Stimulated activated CD8-positive, alpha-beta memory T cell treated with anti-CD3 and anti-CD28 coated beads, Interleukin-2, amount 100 ng/mL, for 48 hours (primary cell): ENCODE data around the gene ACKR3.

Source experiments
- DNase-seq, 2 donors: peaks; one replicate each; pipeline ENCODE4 v3.0.0-alpha.2; 2020; ENCODE audit warnings: low read depth in 2 of 2

Gene ACKR3

DNA sequence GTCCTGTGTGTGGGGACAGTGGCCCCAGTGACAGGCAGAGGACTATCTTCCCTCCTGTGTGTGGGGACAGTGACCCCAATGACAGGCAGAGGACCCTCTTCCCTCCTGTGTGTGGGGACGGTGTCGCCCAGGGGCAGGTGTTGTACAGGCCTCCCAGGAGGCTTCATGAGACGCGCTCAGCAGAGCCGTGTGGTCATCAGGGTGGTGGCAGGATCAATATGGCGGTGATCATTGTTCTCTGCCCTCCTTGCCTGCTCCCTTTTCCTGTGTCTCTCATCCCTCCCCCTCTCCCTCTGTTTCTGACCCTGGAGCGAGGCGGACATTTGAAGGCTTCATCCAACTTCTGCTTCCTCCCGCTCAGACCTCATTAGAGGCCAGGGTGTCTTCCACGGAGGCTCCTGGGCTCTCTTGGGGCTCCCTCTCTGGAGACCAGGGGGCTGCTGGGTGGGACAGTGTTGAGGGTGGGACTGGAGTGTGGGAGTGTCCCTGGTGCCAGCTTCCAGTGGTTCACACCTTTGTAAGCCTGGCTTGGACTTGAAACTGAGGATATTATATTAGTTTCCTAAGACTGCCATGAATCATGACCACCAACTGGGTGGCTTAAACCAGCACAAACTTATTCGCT lies 59.5 kb downstream of the ACKR3 start:
- DNase-seq: no peak

DNA sequence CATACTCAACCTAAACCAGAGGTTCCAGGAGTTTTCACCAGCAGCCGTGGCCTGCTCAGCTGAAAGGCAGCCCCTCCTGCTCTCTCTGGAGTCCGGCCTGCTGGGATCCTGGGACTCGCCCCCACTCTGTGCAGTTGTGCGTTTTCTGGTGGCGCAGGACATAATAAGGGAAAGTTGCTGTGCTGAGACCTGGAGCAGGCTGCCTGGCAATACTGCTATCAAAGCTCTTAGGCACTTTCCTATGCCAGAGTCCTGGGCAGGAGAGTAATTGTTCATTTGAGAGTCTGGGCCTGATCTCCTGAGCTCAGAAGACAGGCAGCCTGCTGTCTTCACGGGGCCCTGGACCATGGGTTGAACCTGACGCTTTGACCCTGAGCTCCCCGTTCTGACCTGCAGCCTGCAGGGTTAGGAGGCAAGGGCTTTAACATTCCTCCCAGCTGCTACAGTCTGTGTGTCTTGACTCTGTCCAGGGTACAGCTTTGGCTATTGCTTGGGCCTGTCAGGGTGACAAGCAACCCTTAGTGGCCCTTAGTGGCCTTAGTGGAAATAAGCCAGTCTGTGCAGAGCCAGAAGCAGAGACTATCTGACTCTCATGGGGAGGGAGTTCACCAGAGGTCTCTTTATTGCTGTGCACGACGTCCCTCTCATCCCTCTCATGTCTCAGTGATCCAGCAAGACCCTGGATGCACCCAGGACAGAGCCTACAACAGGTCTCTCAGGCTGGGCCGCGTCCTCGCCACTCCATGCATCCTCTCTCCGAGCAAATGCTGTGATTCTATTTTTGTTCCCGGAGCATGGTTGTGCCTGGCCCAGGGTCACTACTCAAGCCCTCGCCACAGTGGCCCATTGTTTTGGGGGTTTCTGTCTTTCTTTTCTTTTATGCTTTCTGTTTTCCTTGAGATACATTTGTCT lies 60.6 kb downstream of the ACKR3 start:
- no peak for DNase-seq

DNA sequence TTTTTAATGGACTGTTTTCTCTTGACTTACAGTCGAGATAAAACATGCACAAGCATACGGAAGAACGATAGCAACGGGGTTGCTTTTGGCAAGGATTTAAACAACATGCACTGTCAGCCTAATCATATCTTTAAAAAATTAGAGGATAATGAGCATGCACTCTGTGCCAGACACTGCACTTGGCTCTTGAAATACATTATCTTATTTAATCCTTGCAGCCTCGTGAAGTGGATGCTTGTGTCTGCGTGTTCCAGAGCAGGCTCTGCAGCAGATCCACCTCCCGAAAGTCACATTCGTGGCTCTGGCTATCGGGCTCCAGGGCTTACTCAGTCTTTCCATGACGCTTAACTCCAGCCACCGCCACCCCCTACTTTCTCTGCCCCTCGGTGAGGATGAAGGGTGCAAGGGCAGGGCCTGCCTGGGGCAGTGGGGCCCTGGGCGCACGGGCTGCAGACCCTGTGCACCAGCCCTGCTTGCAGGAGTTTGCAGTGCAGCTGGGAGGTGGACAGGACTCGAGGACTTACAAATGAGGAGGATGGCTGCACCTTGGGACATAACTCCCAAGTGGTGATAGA lies 61.7 kb downstream of the ACKR3 start:
- DNase-seq: no peak

DNA sequence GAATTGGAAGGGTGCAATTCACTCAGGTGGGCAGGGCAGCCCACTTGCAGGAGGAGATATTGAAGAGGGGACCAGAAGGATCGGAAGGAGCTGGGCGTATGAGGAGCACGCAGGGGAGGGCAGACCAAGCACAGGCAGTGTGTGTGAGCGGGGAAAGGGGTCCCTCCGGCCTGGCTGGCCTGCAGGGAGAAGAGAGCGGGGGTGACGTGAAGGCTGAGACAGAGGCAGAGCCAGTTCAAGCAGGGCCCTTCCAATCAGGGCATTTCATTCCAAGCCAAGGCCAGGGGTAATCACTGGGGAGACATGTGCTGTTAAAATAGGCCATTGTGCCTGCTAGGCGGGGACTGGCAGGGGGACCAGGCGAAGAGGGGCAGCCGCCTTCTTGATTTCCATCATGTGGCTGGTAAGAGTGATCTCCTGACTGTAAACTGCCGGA lies 62.2 kb downstream of the ACKR3 start:
- DNase-seq: no peak
